ENCODE results near the gene PRKCG.

- TF ChIP-seq CTCF (IDR thresholded peaks at IDR 0.05) = no peak
- no peak for TF ChIP-seq POLR2A (IDR thresholded peaks at IDR 0.05)
These were observed 1.2 kb downstream of the PRKCG start for GRCh38 chr19:53883231-53883661.
